H4 (cell line): ENCODE data around the gene SMG6. TPM values are rescaled to one million over a fixed set of nuclear protein-coding genes. Genes with fewer than 3 reads are reported as not detected.

ENCODE experiments used
- DNase-seq: peaks from one replicate; pipeline ENCODE4 v3.0.0-alpha.2; 2015; ENCODE audit warnings: low spot score
- total RNA-seq: library from RNA; depleted of rRNA; stranded (reverse); fragments of >200 nt; shearing (Covaris generic); gene quantifications from 2 replicates; pipeline ENCODE4 v1.2.3, GENCODE V29; 2014

SMG6 gene
- total RNA-seq, 1 experiment from 2014 or later, result 10.3 TPM

GRCh38 chr17:2105663-2106062 lies 197.9 kb downstream of the SMG6 start:
- no peak for DNase-seq

GRCh38 chr17:2102931-2103809 lies 200.4 kb downstream of the SMG6 start:
- DNase-seq, result no peak

- no peak for DNase-seq
Measured at GRCh38 chr17:2101448-2102257, 201.9 kb downstream of the SMG6 start.

GRCh38 chr17:2095536-2095910 lies 208.1 kb downstream of the SMG6 start:
- DNase-seq, result no peak

GRCh38 chr17:2094891-2095535 lies 208.6 kb downstream of the SMG6 start:
- no peak for DNase-seq

GRCh38 chr17:2093349-2093748 lies 210.2 kb downstream of the SMG6 start:
- no peak for DNase-seq

GRCh38 chr17:2092253-2092652 lies 211.3 kb downstream of the SMG6 start:
- DNase-seq, result no peak

GRCh38 chr17:2090804-2091534 lies 212.6 kb downstream of the SMG6 start:
- DNase-seq, result peak; percentile 83

- DNase-seq, result no peak
Measured at GRCh38 chr17:2090210-2090641, 213.4 kb downstream of the SMG6 start.

- no peak for DNase-seq
Measured at GRCh38 chr17:2089021-2089422, 214.6 kb downstream of the SMG6 start.

GRCh38 chr17:2087597-2088211 lies 215.9 kb downstream of the SMG6 start:
- no peak for DNase-seq

- no peak for DNase-seq
Measured at GRCh38 chr17:2086306-2086705, 217.3 kb downstream of the SMG6 start.

GRCh38 chr17:2085648-2085949 lies 218.0 kb downstream of the SMG6 start:
- no peak for DNase-seq

GRCh38 chr17:2084766-2085647 lies 218.6 kb downstream of the SMG6 start:
- peak; percentile 74 for DNase-seq

- DNase-seq, result peak; percentile 53
Measured at GRCh38 chr17:2084036-2084765, 219.4 kb downstream of the SMG6 start.

GRCh38 chr17:2083613-2084035 lies 220.0 kb downstream of the SMG6 start:
- no peak for DNase-seq

GRCh38 chr17:2082003-2082781 lies 221.4 kb downstream of the SMG6 start:
- DNase-seq, result no peak

GRCh38 chr17:2081564-2081963 lies 222.0 kb downstream of the SMG6 start:
- no peak for DNase-seq

GRCh38 chr17:2077040-2077439 lies 226.5 kb downstream of the SMG6 start:
- DNase-seq, result no peak
